Measurements from ENCODE around the gene ERI3. TPM values are rescaled to one million over a fixed set of nuclear protein-coding genes. Genes with fewer than 3 reads are reported as not detected.

The ERI3 gene
- total and polyA plus RNA-seq, 10 of the 15 experiments (the other 5 are each of a cell fraction or from before 2014, with no cell fraction given), result 20.6 to 90.4 (median 41.2) TPM

DNA sequence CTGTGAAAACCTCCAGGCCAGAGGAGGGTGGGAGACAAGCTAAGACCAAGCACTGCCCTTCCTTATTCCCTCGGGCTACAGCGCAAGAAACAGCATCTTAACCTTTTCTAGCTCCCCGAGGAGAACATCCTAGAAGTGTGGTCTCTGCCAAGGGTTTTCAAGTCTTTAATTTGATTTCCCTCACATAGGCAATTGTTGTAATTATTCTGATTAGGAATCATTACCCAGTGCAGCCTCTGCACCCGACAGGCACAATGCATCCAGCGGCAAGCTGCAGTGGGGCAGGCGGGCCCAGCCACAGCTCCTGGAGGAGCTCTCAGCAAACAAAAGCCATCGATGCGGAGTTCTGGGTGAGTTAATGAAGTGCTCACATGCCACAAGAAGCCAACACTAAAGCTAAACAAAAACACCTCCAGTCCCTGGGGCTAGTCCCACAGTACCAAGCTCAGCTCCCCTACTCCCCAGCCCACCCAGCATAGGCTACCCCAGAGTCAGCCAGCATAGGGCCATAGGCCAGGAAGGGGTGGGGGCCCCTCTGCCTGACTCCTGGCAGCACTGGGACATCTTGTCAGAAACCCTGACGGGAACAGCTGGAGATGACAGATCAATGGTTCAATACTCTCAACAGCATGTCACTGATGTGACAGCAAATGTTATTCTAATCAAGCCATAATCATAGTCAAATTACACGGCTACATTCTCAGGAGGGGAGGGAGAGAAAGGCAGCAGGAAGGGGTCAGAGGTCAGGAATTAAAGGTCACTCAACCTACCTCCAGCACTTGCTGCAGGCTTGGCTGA lies 42.5 kb downstream of the ERI3 start (continued):
- TF ChIP-seq TCF3 (IDR thresholded peaks at IDR 0.05; ENCODE audit: borderline replicate concordance, insufficient read depth, low read depth, low read length), result no peak
- no peak for TF ChIP-seq BMI1 (IDR thresholded peaks at IDR 0.05; ENCODE audit: borderline replicate concordance)

DNA sequence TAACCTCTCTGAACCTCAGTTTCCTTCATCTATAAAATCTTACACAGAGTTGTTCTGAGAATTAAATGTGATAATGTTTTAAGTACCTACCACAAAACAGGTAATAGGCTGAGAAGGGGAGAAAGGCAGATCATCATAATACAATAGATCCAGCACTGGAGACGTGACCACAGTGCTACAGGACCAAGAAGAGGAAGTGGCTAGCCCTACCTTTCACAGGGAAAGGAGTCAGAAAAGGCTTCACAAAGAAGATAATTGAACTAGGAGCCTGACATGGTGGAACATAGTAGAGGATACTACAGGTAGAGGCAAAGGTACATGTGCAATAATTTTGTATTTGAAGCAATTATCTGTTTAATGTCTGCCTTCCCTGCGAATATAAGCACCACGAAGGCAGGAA lies 45.1 kb downstream of the ERI3 start:
- H3K9ac ChIP-seq (ENCODE audit: control insufficient read depth, insufficient read depth, low read length), result no peak overlapping the region
- ChIA-PET SMC1A (ENCODE audit: uncharacterized antibody, unreplicated experiment) (no interaction called here), POLR2A (no interaction called here), CTCF (interaction anchor here (1.5 kb wide), 1 partner anchor 17 kb away, joined by 3 read pairs; no protein-coding TSS in a partner anchor), RAD21 (ENCODE audit: unreplicated experiment) (no interaction called here)
- H4K20me1 ChIP-seq (ENCODE audit: control insufficient read depth, insufficient read depth), result no peaks in the 10 kb centered on the region
- no peaks in the 10 kb centered on the region for H3K9me3 ChIP-seq (replicated peaks; ENCODE audit: control insufficient read depth, insufficient read depth, low read length)
- WGBS (ENCODE audit: insufficient coverage, insufficient replicate concordance, low lambda C conversion rate, missing lambda C conversion rate), result 100% methylated on average over 3 of the region's 3 CpGs
- peaks cover 7 to 9% of the 10 kb centered on the region in 2 experiments; a peak in 3 of 4 replicates for H3K36me3 ChIP-seq (ENCODE audit: control insufficient read depth in 2 of 2, insufficient read depth in 2 of 2, low read length in 1 of 2)
- no peak overlapping the region for H3K4me3 ChIP-seq
- H3K27ac ChIP-seq (ENCODE audit: control insufficient read depth, insufficient read depth), result no peak overlapping the region
- no peak for FAIRE-seq
- intact Hi-C loops (cut with micrococcal nuclease; ENCODE audit: unreplicated experiment), result no loop called here
- H3K79me2 ChIP-seq (ENCODE audit: control insufficient read depth, insufficient read depth, low read length), result no peaks in the 10 kb centered on the region
- DNase-seq (ENCODE audit: low read depth, low spot score), result no peak
- ATAC-seq, result no peak
- H2AFZ ChIP-seq (ENCODE audit: control insufficient read depth, low read depth, low read length), result no peak overlapping the region
- no peaks in the 10 kb centered on the region for H3K27me3 ChIP-seq (replicated peaks in 1 of 2; ENCODE audit: control insufficient read depth in 2 of 2, insufficient read depth in 2 of 2, low read length in 1 of 2)
- TF ChIP-seq, protein P1, sequence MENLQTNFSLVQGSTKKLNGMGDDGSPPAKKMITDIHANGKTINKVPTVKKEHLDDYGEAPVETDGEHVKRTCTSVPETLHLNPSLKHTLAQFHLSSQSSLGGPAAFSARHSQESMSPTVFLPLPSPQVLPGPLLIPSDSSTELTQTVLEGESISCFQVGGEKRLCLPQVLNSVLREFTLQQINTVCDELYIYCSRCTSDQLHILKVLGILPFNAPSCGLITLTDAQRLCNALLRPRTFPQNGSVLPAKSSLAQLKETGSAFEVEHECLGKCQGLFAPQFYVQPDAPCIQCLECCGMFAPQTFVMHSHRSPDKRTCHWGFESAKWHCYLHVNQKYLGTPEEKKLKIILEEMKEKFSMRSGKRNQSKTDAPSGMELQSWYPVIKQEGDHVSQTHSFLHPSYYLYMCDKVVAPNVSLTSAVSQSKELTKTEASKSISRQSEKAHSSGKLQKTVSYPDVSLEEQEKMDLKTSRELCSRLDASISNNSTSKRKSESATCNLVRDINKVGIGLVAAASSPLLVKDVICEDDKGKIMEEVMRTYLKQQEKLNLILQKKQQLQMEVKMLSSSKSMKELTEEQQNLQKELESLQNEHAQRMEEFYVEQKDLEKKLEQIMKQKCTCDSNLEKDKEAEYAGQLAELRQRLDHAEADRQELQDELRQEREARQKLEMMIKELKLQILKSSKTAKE (IDR thresholded peaks at IDR 0.05; ENCODE audit: low read depth, poor library complexity, severe bottlenecking), result no peak
- TF ChIP-seq SPI1 (IDR thresholded peaks at IDR 0.05; ENCODE audit: borderline replicate concordance, insufficient read depth, low read depth, low read length) (peak; percentile 52; the same call in 1 of the 2 replicates), RCOR1 (conservative IDR thresholded peaks at IDR 0.05; ENCODE audit: low read depth, low read length) (no peak)
- no peaks in the 10 kb centered on the region for H3K4me1 ChIP-seq (ENCODE audit: control insufficient read depth, insufficient read depth, low read length)
- no TSS peak for BruUV-seq (replicated peaks)
- in situ Hi-C loops (cut with MboI), result no loop called here
- H3K4me2 ChIP-seq (ENCODE audit: control insufficient read depth, insufficient read depth), result no peak overlapping the region

Measured in GM12878 (cell line).